Activated naive CD8-positive, alpha-beta T cell treated with anti-CD3 and anti-CD28 coated beads for 36 hours (primary cell): ENCODE measurements around the gene TREML4. TPM values are rescaled to one million over a fixed set of nuclear protein-coding genes. Genes with fewer than 3 reads are reported as not detected.

ENCODE experiments used
- DNase-seq: peaks from one replicate; pipeline ENCODE4 v3.0.0; 2021
- H3K27ac Mint-ChIP-seq: one replicate; pipeline ENCODE4 v1.8.0; 2022; ENCODE audit warnings: mild to moderate bottlenecking, moderate library complexity, mixed read lengths
- H3K27me3 Mint-ChIP-seq: one replicate; pipeline ENCODE4 v1.8.0; 2022; ENCODE audit warnings: mild to moderate bottlenecking, mixed read lengths
- H3K36me3 Mint-ChIP-seq: one replicate; pipeline ENCODE4 v1.8.0; 2021; ENCODE audit warnings: mild to moderate bottlenecking, mixed read lengths
- H3K4me1 Mint-ChIP-seq: one replicate; pipeline ENCODE4 v1.8.0; 2021; ENCODE audit warnings: mixed read lengths
- H3K4me3 Mint-ChIP-seq: one replicate; pipeline ENCODE4 v1.8.0; 2022; ENCODE audit warnings: mild to moderate bottlenecking, moderate library complexity, mixed read lengths
- H3K9me3 Mint-ChIP-seq: one replicate; pipeline ENCODE4 v1.8.0; 2022; ENCODE audit warnings: mixed read lengths
- total RNA-seq, 2 experiments: library from RNA; stranded (reverse); gene quantifications; one replicate each; pipeline ENCODE4 v1.2.3, GENCODE V29; 2021

TREML4 gene
- total RNA-seq, 2 experiments from 2014 or later, result not detected

GRCh38 chr6:41197234-41197633 is 30.9 kb upstream of the TREML4 start:
- Mint-ChIP-seq H3K4me1 (peaks cover 50% of the 10 kb centered on the region), H3K27ac (no peak overlapping the region), H3K4me3 (no peak overlapping the region), H3K27me3 (no peaks in the 10 kb centered on the region), H3K9me3 (no peaks in the 10 kb centered on the region), H3K36me3 (no peaks in the 10 kb centered on the region)
- no peak for DNase-seq

GRCh38 chr6:41199552-41200246 is 28.4 kb upstream of the TREML4 start:
- Mint-ChIP-seq H3K36me3 (no peaks in the 10 kb centered on the region), H3K27ac (peak overlapping the region; percentile 96), H3K9me3 (peaks cover 2% of the 10 kb centered on the region), H3K27me3 (no peaks in the 10 kb centered on the region), H3K4me3 (peak overlapping the region; percentile 50), H3K4me1 (peaks cover 48% of the 10 kb centered on the region)
- DNase-seq, result peak; percentile 31

- H3K27me3 Mint-ChIP-seq, result no peaks in the 10 kb centered on the region
- peak overlapping the region; percentile 50 for H3K4me3 Mint-ChIP-seq
- H3K36me3 Mint-ChIP-seq, result no peaks in the 10 kb centered on the region
- H3K27ac Mint-ChIP-seq, result peak overlapping the region; percentile 96
- DNase-seq, result peak; percentile 55
- peaks cover 2% of the 10 kb centered on the region for H3K9me3 Mint-ChIP-seq
- H3K4me1 Mint-ChIP-seq, result peaks cover 48% of the 10 kb centered on the region
Observed at GRCh38 chr6:41200296-41200900, 27.8 kb upstream of the TREML4 start.

GRCh38 chr6:41200901-41201763 is 27.0 kb upstream of the TREML4 start, which contains the start of gene TREML2:
TSS of gene TREML2 (minus strand) at chr6:41201149. CDS start at chr6:41201008, 141 bp downstream.
- H3K9me3 Mint-ChIP-seq, result peaks cover 2% of the 10 kb centered on the region
- no peaks in the 10 kb centered on the region for H3K36me3 Mint-ChIP-seq
- DNase-seq, result peak; percentile 37
- H3K4me1 Mint-ChIP-seq, result peaks cover 47% of the 10 kb centered on the region
- no peaks in the 10 kb centered on the region for H3K27me3 Mint-ChIP-seq
- H3K27ac Mint-ChIP-seq, result peak within 1 kb of the TSS; percentile 96
- peak within 1 kb of the TSS; percentile 50 for H3K4me3 Mint-ChIP-seq

GRCh38 chr6:41201764-41202173 is 26.4 kb upstream of the TREML4 start:
- DNase-seq, result no peak
- H3K9me3 Mint-ChIP-seq, result peaks cover 2% of the 10 kb centered on the region

GRCh38 chr6:41204156-41204555 is 24.0 kb upstream of the TREML4 start:
- Mint-ChIP-seq H3K27me3 (no peaks in the 10 kb centered on the region), H3K27ac (no peak overlapping the region), H3K36me3 (no peaks in the 10 kb centered on the region), H3K4me1 (peaks cover 42% of the 10 kb centered on the region), H3K4me3 (no peak overlapping the region), H3K9me3 (peaks cover 2% of the 10 kb centered on the region)
- no peak for DNase-seq

More at GRCh38 chr6:41201764-41202173, 26.4 kb upstream of the TREML4 start:
- Mint-ChIP-seq H3K27me3 (no peaks in the 10 kb centered on the region), H3K36me3 (no peaks in the 10 kb centered on the region), H3K27ac (peak overlapping the region; percentile 96), H3K4me3 (peak overlapping the region; percentile 50), H3K4me1 (peaks cover 47% of the 10 kb centered on the region)

- no peak for DNase-seq
- no peaks in the 10 kb centered on the region for H3K36me3 Mint-ChIP-seq
- no peaks in the 10 kb centered on the region for H3K9me3 Mint-ChIP-seq
- H3K4me1 Mint-ChIP-seq, result peaks cover 12% of the 10 kb centered on the region
- H3K27ac Mint-ChIP-seq, result peak overlapping the region; percentile 53
- H3K4me3 Mint-ChIP-seq, result no peak overlapping the region
- H3K27me3 Mint-ChIP-seq, result no peaks in the 10 kb centered on the region
Observed at GRCh38 chr6:41208439-41209106, 19.6 kb upstream of the TREML4 start.

GRCh38 chr6:41209547-41210320 is 18.4 kb upstream of the TREML4 start:
- Mint-ChIP-seq H3K4me1 (peaks cover 12% of the 10 kb centered on the region), H3K4me3 (no peak overlapping the region), H3K27me3 (no peaks in the 10 kb centered on the region), H3K27ac (no peak overlapping the region), H3K9me3 (peaks cover 8% of the 10 kb centered on the region), H3K36me3 (peaks cover 4% of the 10 kb centered on the region)
- DNase-seq, result no peak

GRCh38 chr6:41214559-41215238 is 13.4 kb upstream of the TREML4 start:
- H3K4me1 Mint-ChIP-seq, result peaks cover 2% of the 10 kb centered on the region
- no peak overlapping the region for H3K27ac Mint-ChIP-seq
- no peaks in the 10 kb centered on the region for H3K27me3 Mint-ChIP-seq
- H3K36me3 Mint-ChIP-seq, result peaks cover 4% of the 10 kb centered on the region
- DNase-seq, result no peak
- peaks cover 12% of the 10 kb centered on the region for H3K9me3 Mint-ChIP-seq
- no peak overlapping the region for H3K4me3 Mint-ChIP-seq

GRCh38 chr6:41215777-41216176 is 12.4 kb upstream of the TREML4 start:
- peaks cover 12% of the 10 kb centered on the region for H3K9me3 Mint-ChIP-seq
- no peak for DNase-seq
- H3K27ac Mint-ChIP-seq, result no peak overlapping the region
- peaks cover 4% of the 10 kb centered on the region for H3K36me3 Mint-ChIP-seq
- no peaks in the 10 kb centered on the region for H3K27me3 Mint-ChIP-seq
- no peak overlapping the region for H3K4me3 Mint-ChIP-seq
- no peaks in the 10 kb centered on the region for H3K4me1 Mint-ChIP-seq

- Mint-ChIP-seq H3K4me1 (no peaks in the 10 kb centered on the region), H3K9me3 (peaks cover 12% of the 10 kb centered on the region), H3K36me3 (peaks cover 4% of the 10 kb centered on the region)
Observed at GRCh38 chr6:41216616-41217015, 11.5 kb upstream of the TREML4 start.

GRCh38 chr6:41222045-41222444 is 6.1 kb upstream of the TREML4 start:
- H3K36me3 Mint-ChIP-seq, result no peaks in the 10 kb centered on the region
- DNase-seq, result no peak
- no peaks in the 10 kb centered on the region for H3K27me3 Mint-ChIP-seq
- H3K4me1 Mint-ChIP-seq, result no peaks in the 10 kb centered on the region
- H3K4me3 Mint-ChIP-seq, result no peak overlapping the region
- no peak overlapping the region for H3K27ac Mint-ChIP-seq
- peaks cover 2% of the 10 kb centered on the region for H3K9me3 Mint-ChIP-seq

More at GRCh38 chr6:41216616-41217015, 11.5 kb upstream of the TREML4 start:
- no peak overlapping the region for H3K4me3 Mint-ChIP-seq
- no peaks in the 10 kb centered on the region for H3K27me3 Mint-ChIP-seq
- H3K27ac Mint-ChIP-seq, result no peak overlapping the region
- DNase-seq, result no peak

GRCh38 chr6:41222513-41222912 is 5.6 kb upstream of the TREML4 start:
- Mint-ChIP-seq H3K9me3 (peaks cover 2% of the 10 kb centered on the region), H3K27ac (no peak overlapping the region), H3K4me3 (no peak overlapping the region), H3K36me3 (no peaks in the 10 kb centered on the region), H3K27me3 (no peaks in the 10 kb centered on the region), H3K4me1 (no peaks in the 10 kb centered on the region)
- DNase-seq, result no peak

- Mint-ChIP-seq H3K27me3 (no peaks in the 10 kb centered on the region), H3K4me3 (no peak overlapping the region), H3K4me1 (no peaks in the 10 kb centered on the region), H3K27ac (no peak overlapping the region), H3K36me3 (no peaks in the 10 kb centered on the region), H3K9me3 (no peaks in the 10 kb centered on the region)
- no peak for DNase-seq
Observed at GRCh38 chr6:41224800-41225199, 3.3 kb upstream of the TREML4 start.
